ENCODE data around the gene SP2.

GRCh38 chr17:47970725-47971499 is 74.9 kb downstream of the SP2 start, which contains the start of gene CDK5RAP3:
- TF ChIP-seq CTCF (conservative IDR thresholded peaks at IDR 0.05 in 1 of 2, IDR thresholded peaks at IDR 0.05 in 1 of 2; ENCODE audit: low read depth in 1 of 2, low read length in 2 of 2) = peak; percentile 76 to 77
- TF ChIP-seq EZH2 (IDR thresholded peaks at IDR 0.05; ENCODE audit: low read length, missing control alignments) = no peak
